Astrocyte of the spinal cord (primary cell): ENCODE data around the gene PIRT.

Experiments used
- DNase-seq: peaks from one replicate; pipeline ENCODE4 v3.0.0; 2011; ENCODE audit warnings: low read depth, low spot score
- H3K4me3 ChIP-seq: 2 replicates; pipeline ENCODE4 v1.5.1; 2011; ENCODE audit warnings: low read depth, mild to moderate bottlenecking, low read length, moderate library complexity
- in situ Hi-C: cut with HindIII; loops from 2 replicates; pipeline ENCODE4 v1.10.0; 2017; ENCODE audit warnings: low sequenced_read_pairs
- TF ChIP-seq, protein P1 (sequence below): IDR thresholded peaks from 2 replicates; pipeline ENCODE4 v1.5.1; 2012; ENCODE audit warnings: low read depth, mild to moderate bottlenecking, low read length, inconsistent platforms

Gene PIRT

DNA sequence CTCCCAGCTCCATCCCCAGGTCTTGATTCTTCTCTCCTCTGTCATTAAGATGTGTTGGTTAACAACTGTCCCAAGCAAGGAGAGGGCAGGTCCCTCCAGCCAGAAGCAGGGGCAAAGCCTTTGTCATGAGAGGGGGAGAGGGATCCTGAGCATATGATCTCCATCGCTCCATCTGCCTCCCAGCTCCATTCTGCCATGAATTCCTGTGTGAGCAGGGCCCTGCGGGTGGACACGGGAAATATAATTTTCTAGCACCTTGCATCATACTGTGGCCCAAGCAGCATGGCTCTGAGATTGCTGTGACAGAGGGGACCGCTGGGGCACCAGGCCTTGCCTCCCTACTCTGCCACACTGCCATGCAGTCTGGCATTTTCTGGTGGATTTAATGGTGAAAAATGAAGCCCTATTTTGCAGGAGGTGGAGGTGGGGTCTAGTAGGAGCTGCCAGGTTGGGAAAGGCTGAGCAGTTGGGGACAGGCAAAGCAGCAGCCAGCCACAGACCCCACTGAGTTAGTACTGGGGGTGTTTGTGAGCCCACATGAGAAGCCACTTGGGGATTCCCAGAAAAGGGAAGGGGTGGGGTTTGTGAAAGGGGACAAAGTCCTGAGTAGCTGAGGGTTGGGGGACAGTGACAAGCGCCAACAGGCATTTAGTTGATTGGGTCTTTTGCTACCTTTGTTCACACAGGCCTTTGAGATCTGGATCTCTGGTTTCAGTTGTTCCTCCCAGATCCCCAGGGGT, 50.4 kb downstream of the PIRT start:
- in situ Hi-C loops, result no loop called here
- DNase-seq, result no peak
- TF ChIP-seq, protein P1, sequence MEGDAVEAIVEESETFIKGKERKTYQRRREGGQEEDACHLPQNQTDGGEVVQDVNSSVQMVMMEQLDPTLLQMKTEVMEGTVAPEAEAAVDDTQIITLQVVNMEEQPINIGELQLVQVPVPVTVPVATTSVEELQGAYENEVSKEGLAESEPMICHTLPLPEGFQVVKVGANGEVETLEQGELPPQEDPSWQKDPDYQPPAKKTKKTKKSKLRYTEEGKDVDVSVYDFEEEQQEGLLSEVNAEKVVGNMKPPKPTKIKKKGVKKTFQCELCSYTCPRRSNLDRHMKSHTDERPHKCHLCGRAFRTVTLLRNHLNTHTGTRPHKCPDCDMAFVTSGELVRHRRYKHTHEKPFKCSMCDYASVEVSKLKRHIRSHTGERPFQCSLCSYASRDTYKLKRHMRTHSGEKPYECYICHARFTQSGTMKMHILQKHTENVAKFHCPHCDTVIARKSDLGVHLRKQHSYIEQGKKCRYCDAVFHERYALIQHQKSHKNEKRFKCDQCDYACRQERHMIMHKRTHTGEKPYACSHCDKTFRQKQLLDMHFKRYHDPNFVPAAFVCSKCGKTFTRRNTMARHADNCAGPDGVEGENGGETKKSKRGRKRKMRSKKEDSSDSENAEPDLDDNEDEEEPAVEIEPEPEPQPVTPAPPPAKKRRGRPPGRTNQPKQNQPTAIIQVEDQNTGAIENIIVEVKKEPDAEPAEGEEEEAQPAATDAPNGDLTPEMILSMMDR, result no peak
- H3K4me3 ChIP-seq, result no peak overlapping the region

DNA sequence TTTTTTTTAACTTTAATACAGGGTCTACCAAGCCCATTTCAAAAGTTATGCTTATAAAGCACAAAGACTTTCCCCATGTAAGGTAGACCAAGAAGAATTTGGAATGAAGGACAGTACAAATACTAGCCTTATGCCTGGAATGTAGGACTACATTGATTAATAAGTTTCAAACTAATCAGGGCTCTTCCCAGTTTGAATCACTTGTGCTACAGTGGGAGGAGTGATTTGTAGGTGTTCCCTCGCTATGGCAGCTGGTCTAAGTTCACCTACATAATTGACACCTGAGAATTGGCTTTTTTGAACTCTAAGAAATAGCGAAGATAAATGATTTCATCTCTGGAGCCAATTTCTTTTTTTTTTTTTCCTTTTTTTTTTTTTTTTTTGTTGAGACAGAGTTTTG, 52.6 kb downstream of the PIRT start:
- no peak overlapping the region for H3K4me3 ChIP-seq
- TF ChIP-seq, protein P1, result no peak
- DNase-seq, result no peak
- in situ Hi-C loops, result no loop called here

DNA sequence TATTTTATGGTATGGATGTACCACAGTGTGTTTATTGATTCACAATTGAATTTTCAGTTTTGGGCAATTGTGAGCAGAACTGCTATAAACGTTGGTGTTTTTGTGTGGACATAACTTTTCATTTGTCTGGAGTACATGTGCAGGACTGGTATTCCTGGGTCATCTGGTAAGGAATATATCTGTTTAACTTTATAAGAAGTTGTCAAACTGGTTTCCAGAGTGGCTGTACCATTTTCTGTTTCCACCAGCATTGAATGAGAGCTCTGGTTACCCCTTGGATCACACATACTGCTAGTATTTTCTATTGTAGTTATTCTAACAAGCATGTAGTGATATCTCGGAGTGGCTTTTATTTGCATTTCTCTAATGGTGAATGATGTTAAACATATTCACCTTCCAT, 58.3 kb downstream of the PIRT start:
- in situ Hi-C loops, result no loop called here
- H3K4me3 ChIP-seq, result no peak overlapping the region
- no peak for DNase-seq
- TF ChIP-seq, protein P1, result no peak

DNA sequence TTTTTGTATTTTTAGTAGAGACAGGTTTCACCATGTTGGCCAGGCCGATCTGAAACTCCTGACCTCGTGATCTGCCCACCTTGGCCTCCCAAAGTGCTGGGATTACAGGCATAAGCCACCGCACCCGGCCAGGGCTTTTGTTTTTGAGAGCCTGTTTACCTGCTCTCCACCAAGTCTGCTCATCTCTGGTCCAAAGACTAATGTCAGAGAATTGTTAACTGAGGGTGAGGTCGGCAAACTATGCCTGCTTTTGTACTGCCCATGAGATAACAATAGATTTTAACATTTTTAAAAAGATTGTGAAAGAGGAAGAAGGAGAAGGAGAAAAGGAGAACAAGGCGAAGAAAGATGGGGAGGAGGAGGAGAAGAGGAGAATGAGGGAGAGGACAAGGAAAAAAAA, 60.0 kb downstream of the PIRT start:
- DNase-seq, result no peak
- TF ChIP-seq, protein P1, result no peak
- H3K4me3 ChIP-seq, result no peak overlapping the region
- in situ Hi-C loops, result no loop called here

DNA sequence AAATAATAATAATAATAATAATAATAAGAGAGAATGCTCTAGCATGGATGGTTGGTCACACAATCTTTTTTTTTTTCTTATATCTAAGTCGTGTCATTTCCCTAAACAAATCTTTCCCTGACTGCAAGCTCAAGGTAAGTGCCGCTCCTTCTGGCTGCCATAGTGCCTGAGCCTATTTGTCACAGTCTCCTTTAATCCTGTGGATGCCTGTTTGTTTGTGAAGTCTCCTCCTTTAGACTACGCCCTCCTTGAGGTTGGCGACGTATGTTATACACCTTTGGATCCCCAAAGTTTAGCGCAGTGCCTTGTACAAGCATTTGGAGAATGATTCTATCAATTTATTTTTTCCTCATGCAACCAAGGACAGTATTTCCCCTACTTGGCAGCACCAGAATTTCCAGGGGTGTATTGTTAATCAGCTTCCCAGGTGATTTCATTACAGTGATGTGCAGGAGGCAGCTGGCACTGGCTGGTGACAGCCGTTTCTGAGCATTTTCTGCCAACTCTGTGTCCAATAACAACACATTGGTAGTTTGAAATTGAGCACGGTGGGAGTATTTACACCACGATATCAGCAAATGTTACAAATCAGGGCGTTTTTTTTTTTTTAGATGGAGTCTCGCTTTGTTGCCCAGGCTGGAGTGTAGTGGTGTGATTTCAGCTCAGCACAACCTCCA, 60.6 kb downstream of the PIRT start:
- in situ Hi-C loops, result no loop called here
- TF ChIP-seq, protein P1, result no peak
- H3K4me3 ChIP-seq, result no peak overlapping the region
- no peak for DNase-seq

DNA sequence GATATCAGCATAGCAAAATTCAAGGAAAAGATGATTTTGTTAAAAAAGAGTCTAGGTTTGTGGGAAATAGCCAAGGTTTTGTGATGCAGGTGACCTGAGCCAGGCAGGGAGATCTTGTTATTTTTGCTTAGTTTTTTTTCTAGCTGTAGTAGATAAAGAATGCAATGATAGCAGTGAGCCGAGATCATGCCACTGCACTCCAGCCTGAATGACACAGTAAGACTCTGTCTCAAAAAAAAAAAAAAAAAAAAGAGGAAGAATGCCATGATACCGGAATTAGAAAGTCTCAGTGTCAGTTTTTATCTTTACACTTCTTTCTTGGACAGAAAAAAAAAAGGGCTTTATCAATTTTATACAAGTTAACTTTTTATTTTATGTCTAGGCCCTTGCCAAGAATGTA, 61.5 kb downstream of the PIRT start:
- TF ChIP-seq, protein P1, result no peak
- in situ Hi-C loops, result no loop called here
- no peak overlapping the region for H3K4me3 ChIP-seq
- no peak for DNase-seq
